GM23338 (cell line): ENCODE data around the gene SRR. TPM values are rescaled to one million over a fixed set of nuclear protein-coding genes. Genes with fewer than 3 reads are reported as not detected.

ENCODE experiments used
- ATAC-seq: fragments of 200-7000 bp; cut with Tn5 transposase; 3 replicates; pipeline ENCODE4 v1.9.1; 2020
- DNase-seq: peaks from one replicate; pipeline ENCODE4 v3.0.0-alpha.2; 2015; ENCODE audit warnings: low spot score
- H2AFZ ChIP-seq: fragments of 200-600 bp; sonication (generic); 2 replicates; pipeline ENCODE4 v1.8.0; 2016; ENCODE audit warnings: antibody characterized with exemption, mild to moderate bottlenecking, moderate library complexity
- H3F3A ChIP-seq: fragments of 200-600 bp; sonication (generic); replicated peaks from 2 replicates; pipeline ENCODE4 v1.8.0; 2017; ENCODE audit warnings: antibody characterized with exemption, mixed run types, low read depth
- H3K27ac ChIP-seq: fragments of 200-600 bp; sonication (generic); 2 replicates; pipeline ENCODE4 v1.6.1; 2016; ENCODE audit warnings: low read depth
- H3K27me3 ChIP-seq: fragments of 200-600 bp; sonication (generic); 2 replicates; pipeline ENCODE4 v1.8.0; 2016; ENCODE audit warnings: mild to moderate bottlenecking, mixed run types, moderate library complexity; ENCODE audit not compliant: insufficient read depth
- H3K36me3 ChIP-seq: fragments of 200-600 bp; sonication (generic); 2 replicates; pipeline ENCODE4 v1.8.0; 2016; ENCODE audit warnings: mild to moderate bottlenecking; ENCODE audit not compliant: insufficient read depth
- H3K4me1 ChIP-seq: fragments of 200-600 bp; sonication (generic); 2 replicates; pipeline ENCODE4 v1.8.0; 2016; ENCODE audit warnings: mild to moderate bottlenecking, moderate library complexity; ENCODE audit not compliant: insufficient read depth
- H3K4me2 ChIP-seq: fragments of 200-600 bp; sonication (generic); 2 replicates; pipeline ENCODE4 v1.7.1; 2017; ENCODE audit warnings: mixed run types
- H3K4me3 ChIP-seq: fragments of 200-600 bp; sonication (generic); 2 replicates; pipeline ENCODE4 v1.6.1; 2016; ENCODE audit warnings: mixed run types
- H3K79me2 ChIP-seq: fragments of 200-600 bp; sonication (generic); replicated peaks from 2 replicates; pipeline ENCODE4 v1.8.0; 2017; ENCODE audit warnings: mild to moderate bottlenecking; ENCODE audit not compliant: insufficient read depth
- H3K9me2 ChIP-seq: fragments of 200-600 bp; sonication (generic); 2 replicates; pipeline ENCODE4 v1.8.0; 2017; ENCODE audit not compliant: insufficient read depth
- H4K20me1 ChIP-seq: fragments of 200-600 bp; sonication (generic); replicated peaks from 2 replicates; pipeline ENCODE4 v1.8.0; 2017; ENCODE audit warnings: mild to moderate bottlenecking; ENCODE audit not compliant: insufficient read depth
- H3K27ac Mint-ChIP-seq: 2 replicates; pipeline ENCODE4 v1.8.0; 2020; ENCODE audit warnings: inconsistent platforms, mild to moderate bottlenecking, moderate library complexity, mixed read lengths
- H3K27me3 Mint-ChIP-seq: 3 replicates; pipeline ENCODE4 v1.8.0; 2022; ENCODE audit warnings: low read depth, mild to moderate bottlenecking, moderate library complexity, mixed read lengths, inconsistent platforms; ENCODE audit not compliant: insufficient read depth, poor library complexity
- H3K36me3 Mint-ChIP-seq: 3 replicates; pipeline ENCODE4 v1.8.0; 2021; ENCODE audit warnings: low read depth, mild to moderate bottlenecking, inconsistent platforms, moderate library complexity, mixed read lengths
- H3K4me1 Mint-ChIP-seq: 3 replicates; pipeline ENCODE4 v1.8.0; 2020; ENCODE audit warnings: mild to moderate bottlenecking, inconsistent platforms, mixed read lengths
- H3K4me3 Mint-ChIP-seq: 3 replicates; pipeline ENCODE4 v1.8.0; 2021; ENCODE audit warnings: moderate library complexity, mild to moderate bottlenecking, inconsistent platforms, mixed read lengths
- H3K9me3 Mint-ChIP-seq: 3 replicates; pipeline ENCODE4 v1.8.0; 2020; ENCODE audit warnings: moderate library complexity, mild to moderate bottlenecking, inconsistent platforms, mixed read lengths
- CREB1 ChIP-seq: fragments of 250-450 bp; sonication (Bioruptor Pico); IDR thresholded peaks from 2 replicates; pipeline ENCODE4 v1.5.0; 2020; ENCODE audit warnings: low read depth, mild to moderate bottlenecking, moderate library complexity
- CTCF ChIP-seq, 2 experiments: fragments of 200-600 bp in 1 of 2; sonication (generic) in 1 of 2; conservative IDR thresholded peaks; 2 replicates each; pipeline versions ENCODE4 v1.5.1 to v1.6.1; 2016 to 2017; ENCODE audit warnings: antibody characterized with exemption in 2 of 2, low read depth in 2 of 2, mild to moderate bottlenecking in 2 of 2, moderate library complexity in 1 of 2
- EZH2 ChIP-seq: fragments of 200-600 bp; sonication (generic); IDR thresholded peaks from one replicate; pipeline ENCODE4 v1.8.0; 2017; ENCODE audit warnings: antibody characterized with exemption, mild to moderate bottlenecking, low read depth; ENCODE audit not compliant: unreplicated experiment
- EZH2phosphoT487 ChIP-seq: fragments of 200-600 bp; sonication (generic); IDR thresholded peaks from one replicate; pipeline ENCODE4 v1.8.1; 2018; ENCODE audit warnings: antibody characterized with exemption; ENCODE audit not compliant: unreplicated experiment
- JUNB ChIP-seq: IDR thresholded peaks from one replicate; pipeline ENCODE4 v1.6.1; 2016; ENCODE audit warnings: antibody characterized with exemption; ENCODE audit not compliant: unreplicated experiment
- NANOG ChIP-seq: IDR thresholded peaks from 2 replicates; pipeline ENCODE4 v1.6.1; 2016; ENCODE audit warnings: antibody characterized with exemption, borderline replicate concordance
- POLR2AphosphoS5 ChIP-seq: IDR thresholded peaks from 2 replicates; pipeline ENCODE4 v1.6.1; 2016; ENCODE audit warnings: antibody characterized with exemption, low read depth
- STAT1 ChIP-seq: IDR thresholded peaks from one replicate; pipeline ENCODE4 v1.6.1; 2016; ENCODE audit warnings: antibody characterized with exemption; ENCODE audit not compliant: unreplicated experiment
- ZNF114 ChIP-seq: fragments of 250-450 bp; sonication (Bioruptor Pico); IDR thresholded peaks from 2 replicates; pipeline ENCODE4 v1.5.0; 2020; ENCODE audit warnings: mild to moderate bottlenecking, moderate library complexity
- ZNF331 ChIP-seq: fragments of 250-450 bp; sonication (Bioruptor Pico); IDR thresholded peaks from 2 replicates; pipeline ENCODE4 v1.5.0; 2020; ENCODE audit warnings: low read depth, mild to moderate bottlenecking, moderate library complexity
- ZNF462 ChIP-seq: fragments of 250-450 bp; sonication (Bioruptor Pico); IDR thresholded peaks from 2 replicates; pipeline ENCODE4 v1.5.0; 2020; ENCODE audit warnings: mild to moderate bottlenecking, moderate library complexity
- polyA plus RNA-seq: library from polyadenylated mRNA; unstranded; fragments of >200 nt; fragmentation: Nextera tagmentation; extraction: Ambion mirVana; gene quantifications from 2 replicates; pipeline ENCODE4 v1.2.1, GENCODE V29; 2016
- total RNA-seq: library from RNA; depleted of rRNA; stranded (reverse); fragments of >200 nt; shearing (Covaris generic); gene quantifications from 2 replicates; pipeline ENCODE4 v1.2.3, GENCODE V29; 2014
- TF ChIP-seq, protein P1 (sequence below): IDR thresholded peaks from 2 replicates; pipeline ENCODE4 v1.6.1; 2016; ENCODE audit warnings: antibody characterized with exemption

SRR gene
- total and polyA plus RNA-seq, 2 experiments from 2014 or later, result 2.8 to 5.4 TPM

DNA sequence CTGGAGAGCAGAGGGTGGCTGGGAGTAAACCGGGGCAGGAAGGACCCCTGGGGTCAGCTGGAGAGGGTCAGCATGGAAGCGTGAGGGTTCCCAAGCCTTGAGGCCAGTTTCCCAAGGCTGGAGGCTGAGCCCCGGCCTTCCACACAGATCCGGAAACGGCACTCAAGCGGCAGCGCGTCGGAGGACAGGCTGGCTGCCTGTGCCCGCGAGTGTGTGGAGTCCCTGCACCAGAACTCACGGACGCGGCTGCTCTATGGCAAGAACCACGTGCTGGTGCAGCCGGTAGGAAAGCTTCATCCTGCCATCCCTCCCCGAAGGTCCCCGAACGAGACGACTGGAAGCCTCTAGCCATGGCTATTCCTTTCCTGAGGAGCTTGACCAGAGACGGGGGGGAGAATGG, 59.6 kb downstream of the SRR start (continued):
- no peak for TF ChIP-seq STAT1

DNA sequence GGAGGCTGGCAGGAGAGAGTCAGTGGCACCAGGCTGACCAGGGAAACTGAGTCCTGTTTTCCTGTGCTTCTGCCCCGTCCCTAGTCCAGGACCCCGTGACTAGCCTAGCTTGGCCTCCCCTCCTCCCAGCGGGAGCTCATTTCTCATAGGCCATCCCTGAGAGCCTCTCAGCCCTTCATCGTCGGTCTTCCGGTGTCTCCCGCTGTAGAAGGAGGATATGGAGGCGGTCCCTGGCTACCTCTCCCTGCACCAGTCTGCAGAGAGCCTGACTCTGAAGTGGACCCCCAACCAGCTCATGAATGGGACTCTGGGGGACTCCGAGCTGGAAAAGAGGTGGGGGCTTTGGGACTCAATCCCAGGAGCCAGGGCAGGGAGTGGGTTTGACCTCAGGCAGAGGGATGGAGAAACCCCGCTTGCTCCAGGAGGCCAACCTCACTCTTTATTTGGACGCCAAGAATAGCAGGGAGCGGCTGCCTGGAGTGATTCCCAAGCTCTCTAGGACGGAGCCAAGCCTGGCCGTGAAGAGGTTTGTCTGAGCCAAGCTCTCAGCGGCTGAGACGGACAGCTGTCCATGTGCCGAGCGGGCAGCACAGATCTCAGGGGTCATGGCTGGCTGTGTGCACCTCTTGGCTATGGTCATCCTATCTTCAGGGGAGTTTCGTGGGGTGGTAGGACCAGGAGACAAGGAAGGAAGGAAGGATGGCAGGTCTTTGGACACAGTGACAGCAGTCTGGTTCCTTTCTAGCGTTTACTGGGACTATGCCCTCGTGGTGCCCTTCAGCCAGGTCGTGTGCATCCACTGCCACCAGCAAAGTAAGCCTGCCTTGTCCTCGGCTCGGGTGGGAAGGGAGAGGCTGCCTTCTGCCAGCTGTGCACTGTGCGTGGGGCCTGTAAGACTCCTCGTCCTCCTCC, 60.4 kb downstream of the SRR start:
- Histone ChIP-seq H3K4me3 (no peak overlapping the region), H3K9me2 (no peaks in the 10 kb centered on the region), H3K4me2 (no peak overlapping the region), H2AFZ (no peak overlapping the region), H3K79me2 (no peaks in the 10 kb centered on the region), H3K4me1 (no peaks in the 10 kb centered on the region; the same call in 1 of the 2 replicates), H3K36me3 (no peaks in the 10 kb centered on the region), H4K20me1 (no peaks in the 10 kb centered on the region; the same call in 1 of the 2 replicates), H3K27ac (no peak overlapping the region), H3K27me3 (no peaks in the 10 kb centered on the region), H3F3A (no peaks in the 10 kb centered on the region)
- peaks cover 6% of the 10 kb centered on the region for H3K4me1 Mint-ChIP-seq
- H3K36me3 Mint-ChIP-seq, result no peaks in the 10 kb centered on the region
- DNase-seq, result no peak
- no peak overlapping the region for H3K4me3 Mint-ChIP-seq
- H3K27me3 Mint-ChIP-seq, result peaks cover 7% of the 10 kb centered on the region
- no peak overlapping the region for H3K27ac Mint-ChIP-seq
- no peak for ATAC-seq
- H3K9me3 Mint-ChIP-seq, result no peaks in the 10 kb centered on the region
- TF ChIP-seq CREB1 (no peak), ZNF114 (no peak), NANOG (no peak), EZH2phosphoT487 (no peak), POLR2AphosphoS5 (no peak), ZNF331 (no peak), CTCF (conservative IDR thresholded peaks at IDR 0.05; ENCODE audit: low read depth in 2 of 2) (no peak), STAT1 (no peak), EZH2 (no peak), ZNF462 (CRISPR knock-in tag) (no peak), JUNB (no peak)
- TF ChIP-seq, protein P1, sequence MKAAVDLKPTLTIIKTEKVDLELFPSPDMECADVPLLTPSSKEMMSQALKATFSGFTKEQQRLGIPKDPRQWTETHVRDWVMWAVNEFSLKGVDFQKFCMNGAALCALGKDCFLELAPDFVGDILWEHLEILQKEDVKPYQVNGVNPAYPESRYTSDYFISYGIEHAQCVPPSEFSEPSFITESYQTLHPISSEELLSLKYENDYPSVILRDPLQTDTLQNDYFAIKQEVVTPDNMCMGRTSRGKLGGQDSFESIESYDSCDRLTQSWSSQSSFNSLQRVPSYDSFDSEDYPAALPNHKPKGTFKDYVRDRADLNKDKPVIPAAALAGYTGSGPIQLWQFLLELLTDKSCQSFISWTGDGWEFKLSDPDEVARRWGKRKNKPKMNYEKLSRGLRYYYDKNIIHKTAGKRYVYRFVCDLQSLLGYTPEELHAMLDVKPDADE, result no peak
